ENCODE results near the gene CHCHD10. TPM values are rescaled to one million over a fixed set of nuclear protein-coding genes. Genes with fewer than 3 reads are reported as not detected.

Gene CHCHD10
- 1.4 and 2.2 TPM in 2 replicates for total RNA-seq (2012; rRNA removed)
- polyA plus RNA-seq (2012; rRNA removed), result 10.8 and 11.2 TPM in 2 replicates
- 3.3 and 4.8 TPM in 2 replicates for polyA plus RNA-seq (2012; cell fraction: cytosol; rRNA removed)
- 1.6 and 4.7 TPM in 2 replicates for polyA plus RNA-seq (2012; cell fraction: nucleus; rRNA removed; ENCODE audit: low replicate concordance)
- Bru-seq, nascent RNA, result percentile 17 among the genes with signal in this experiment
- percentile 32 among the genes with signal in this experiment for BruChase-seq, experiment 1, labeled RNA remaining after a 6-hour chase
- BruChase-seq, experiment 2, labeled RNA remaining after a 2-hour chase, result not detected
- long read RNA-seq, partial matches to known transcripts, result 1 of 2 reads
- long read RNA-seq, other reads (novel, unspliced or antisense), result 0 of 2 reads

DNA sequence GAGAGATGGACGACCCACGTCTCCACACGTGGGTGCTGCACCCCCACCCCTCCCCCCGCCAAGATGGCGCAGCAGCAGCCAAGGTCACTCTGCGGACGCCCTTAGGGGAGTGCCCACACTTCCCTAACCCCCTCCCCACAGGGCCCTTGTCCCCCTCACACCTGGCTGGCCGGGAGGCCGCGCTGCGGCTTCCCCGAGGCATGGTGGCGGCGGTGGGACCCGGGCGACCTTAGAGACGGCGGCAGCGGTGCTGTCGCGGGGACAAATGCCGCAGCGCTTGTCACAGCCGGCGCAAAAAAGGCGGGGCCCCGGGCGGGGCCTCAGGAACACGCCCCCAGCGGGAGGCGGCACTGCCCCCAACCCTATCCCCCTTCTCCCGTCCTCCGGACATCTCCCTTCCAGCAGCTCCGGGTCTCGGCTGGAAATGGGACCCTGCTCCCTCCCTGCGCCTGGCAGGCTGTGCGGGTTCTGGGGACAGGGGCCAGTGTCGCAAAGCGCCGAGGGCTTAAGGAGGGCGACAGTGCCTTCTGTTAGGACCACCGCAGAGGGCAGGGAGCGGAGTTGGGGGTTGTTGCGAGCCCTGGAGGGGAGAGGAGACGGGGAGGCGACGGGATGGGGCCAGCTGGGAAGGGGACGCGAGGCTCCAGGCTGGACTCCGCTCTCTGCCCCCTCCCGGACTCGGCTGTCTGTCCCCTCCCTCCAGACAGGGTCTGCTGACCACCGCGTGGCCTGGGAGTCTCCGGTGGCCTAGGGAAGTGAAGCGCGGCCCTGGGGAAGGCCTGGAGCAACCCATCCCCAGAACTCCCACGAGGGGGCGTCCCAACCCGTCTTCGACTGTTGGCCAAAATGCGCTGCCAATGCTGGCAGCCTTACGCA lies at the start of gene CHCHD10:
Gene CHCHD10 (minus strand): TSS at position 300 of the 876 bp plus-strand sequence. CDS start 98 bp downstream, at position 202.
- peak within 1 kb of the TSS; percentile 81 for H4K5ac ChIP-seq (ENCODE audit: low read depth, low read length)
- BruUV-seq (replicated peaks), result no TSS peak
- peak within 1 kb of the TSS; percentile 89 for H3K14ac ChIP-seq (replicated peaks; ENCODE audit: low read depth, low read length)
- intact Hi-C loops (cut with micrococcal nuclease) (loop anchor here (5.0 kb wide), 1 partner anchor 226 kb away; no protein-coding TSS in a partner anchor), dilution Hi-C loops (cut with HindIII; ENCODE audit: low sequenced_read_pairs, unreplicated experiment) (no loop called here), in situ Hi-C loops (cut with MboI; ENCODE audit: low sequenced_read_pairs) (no loop called here)
- H3K9me1 ChIP-seq (ENCODE audit: insufficient read depth, low read length), result peaks cover 6% of the 10 kb centered on the region; the same call in 1 of the 2 replicates
- no peak within 1 kb of the TSS; the same call in 1 of the 2 replicates for H2BK20ac ChIP-seq (ENCODE audit: low read depth, low read length)
- H3K4ac ChIP-seq (ENCODE audit: low read depth, low read length), result peak within 1 kb of the TSS; percentile 80
- H3K23ac ChIP-seq (ENCODE audit: low read depth, low read length), result no peak within 1 kb of the TSS
- no peak within 1 kb of the TSS for H3K18ac ChIP-seq (ENCODE audit: low read depth, low read length)
- H2BK5ac ChIP-seq (ENCODE audit: low read depth, low read length, poor library complexity, severe bottlenecking), result no peak within 1 kb of the TSS
- H4K20me1 ChIP-seq (ENCODE audit: insufficient read depth, low read length), result no peaks in the 10 kb centered on the region
- peak within 1 kb of the TSS; percentile 60 for H3K9ac ChIP-seq (ENCODE audit: low read depth, low read length)
- no peaks in the 10 kb centered on the region for H3K9me3 ChIP-seq (ENCODE audit: control insufficient read depth, insufficient read depth, low read length)
- no peak within 1 kb of the TSS for H3K56ac ChIP-seq (ENCODE audit: extremely low read depth, insufficient read depth, low read length)
- H2AK9ac ChIP-seq (replicated peaks; ENCODE audit: low read depth, low read length, poor library complexity), result peak within 1 kb of the TSS; percentile 81
- peak; percentile 57 for ATAC-seq (ENCODE audit: low read depth)
- H2BK120ac ChIP-seq (ENCODE audit: low read depth, low read length), result peak within 1 kb of the TSS; percentile 64; the same call in 1 of the 2 replicates
- no peaks in the 10 kb centered on the region for H3K27me3 ChIP-seq (ENCODE audit: control insufficient read depth, insufficient read depth, low read length)
- H3K79me1 ChIP-seq (ENCODE audit: low read depth in 1 of 2, low read length in 2 of 2), result peaks cover 0 to under 1% of the 10 kb centered on the region in 2 experiments; a peak in 1 of 4 replicates
- ChIA-PET POLR2A (ENCODE audit: unreplicated experiment) (no interaction called here), CTCF (interaction anchor here (2.0 kb wide), 1 partner anchor 82 kb away, joined by 6 read pairs; no protein-coding TSS in a partner anchor)
- no peak within 1 kb of the TSS for H2BK15ac ChIP-seq (ENCODE audit: low read depth, low read length)
- H3K4me3 ChIP-seq (ENCODE audit: insufficient read depth, low read depth, low read length), result peak within 1 kb of the TSS; percentile 43
- H3K4me1 ChIP-seq (ENCODE audit: control insufficient read depth, insufficient read depth, low read length), result peaks cover 10% of the 10 kb centered on the region
- H3K27ac ChIP-seq (ENCODE audit: insufficient read depth, low read length), result no peak within 1 kb of the TSS
- no peaks in the 10 kb centered on the region for H3K36me3 ChIP-seq (ENCODE audit: control insufficient read depth, insufficient read depth, low read length)
- peak within 1 kb of the TSS; percentile 87 to 93 for H4K8ac ChIP-seq (ENCODE audit: low read depth in 2 of 2, low read length in 2 of 2)
- peak; percentile 50 for DNase-seq
- WGBS, 2 experiments (ENCODE audit: extremely low coverage in 2 of 2, insufficient read length in 1 of 2), result 4% methylated on average over 13 of the region's 63 CpGs; no CpG with 5 or more reads in 1 of the 2 experiments
- peak within 1 kb of the TSS; percentile 96 for H2AFZ ChIP-seq (replicated peaks; ENCODE audit: low read length, poor library complexity)
- H2AK5ac ChIP-seq (ENCODE audit: low read depth, low read length), result 0 out of 2 replicates have a peak within 1 kb of the TSS, but pooled peaks have one; percentile 56
- TF ChIP-seq RFX5 (IDR thresholded peaks at IDR 0.05; ENCODE audit: low read depth, low read length) (no peak), MAFK (IDR thresholded peaks at IDR 0.05; ENCODE audit: low read depth, low read length) (no peak), NFE2L2 (IDR thresholded peaks at IDR 0.05; ENCODE audit: low read depth, low read length) (no peak), POLR2A (IDR thresholded peaks at IDR 0.05; ENCODE audit: low read depth, low read length) (no peak), SMC3 (IDR thresholded peaks at IDR 0.05; ENCODE audit: low read depth, low read length) (peak; percentile 70), RAD21 (IDR thresholded peaks at IDR 0.05; ENCODE audit: low read length) (peak; percentile 65), MAZ (IDR thresholded peaks at IDR 0.05; ENCODE audit: borderline replicate concordance, low read depth, low read length) (no peak), MXI1 (IDR thresholded peaks at IDR 0.05; ENCODE audit: borderline replicate concordance, low read depth, low read length) (no peak), BHLHE40 (IDR thresholded peaks at IDR 0.05; ENCODE audit: low read depth, low read length) (no peak), FOS (IDR thresholded peaks at IDR 0.05; ENCODE audit: low read depth, low read length) (no peak)
- TF ChIP-seq, protein P1, sequence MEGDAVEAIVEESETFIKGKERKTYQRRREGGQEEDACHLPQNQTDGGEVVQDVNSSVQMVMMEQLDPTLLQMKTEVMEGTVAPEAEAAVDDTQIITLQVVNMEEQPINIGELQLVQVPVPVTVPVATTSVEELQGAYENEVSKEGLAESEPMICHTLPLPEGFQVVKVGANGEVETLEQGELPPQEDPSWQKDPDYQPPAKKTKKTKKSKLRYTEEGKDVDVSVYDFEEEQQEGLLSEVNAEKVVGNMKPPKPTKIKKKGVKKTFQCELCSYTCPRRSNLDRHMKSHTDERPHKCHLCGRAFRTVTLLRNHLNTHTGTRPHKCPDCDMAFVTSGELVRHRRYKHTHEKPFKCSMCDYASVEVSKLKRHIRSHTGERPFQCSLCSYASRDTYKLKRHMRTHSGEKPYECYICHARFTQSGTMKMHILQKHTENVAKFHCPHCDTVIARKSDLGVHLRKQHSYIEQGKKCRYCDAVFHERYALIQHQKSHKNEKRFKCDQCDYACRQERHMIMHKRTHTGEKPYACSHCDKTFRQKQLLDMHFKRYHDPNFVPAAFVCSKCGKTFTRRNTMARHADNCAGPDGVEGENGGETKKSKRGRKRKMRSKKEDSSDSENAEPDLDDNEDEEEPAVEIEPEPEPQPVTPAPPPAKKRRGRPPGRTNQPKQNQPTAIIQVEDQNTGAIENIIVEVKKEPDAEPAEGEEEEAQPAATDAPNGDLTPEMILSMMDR (conservative IDR thresholded peaks at IDR 0.05; ENCODE audit: low read depth, low read length), result peak; percentile 75
- TF ChIP-seq, protein P2, sequence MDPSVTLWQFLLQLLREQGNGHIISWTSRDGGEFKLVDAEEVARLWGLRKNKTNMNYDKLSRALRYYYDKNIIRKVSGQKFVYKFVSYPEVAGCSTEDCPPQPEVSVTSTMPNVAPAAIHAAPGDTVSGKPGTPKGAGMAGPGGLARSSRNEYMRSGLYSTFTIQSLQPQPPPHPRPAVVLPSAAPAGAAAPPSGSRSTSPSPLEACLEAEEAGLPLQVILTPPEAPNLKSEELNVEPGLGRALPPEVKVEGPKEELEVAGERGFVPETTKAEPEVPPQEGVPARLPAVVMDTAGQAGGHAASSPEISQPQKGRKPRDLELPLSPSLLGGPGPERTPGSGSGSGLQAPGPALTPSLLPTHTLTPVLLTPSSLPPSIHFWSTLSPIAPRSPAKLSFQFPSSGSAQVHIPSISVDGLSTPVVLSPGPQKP (IDR thresholded peaks at IDR 0.05; ENCODE audit: borderline replicate concordance, low read depth, low read length), result no peak
- peak within 1 kb of the TSS; percentile 32; the same call in 1 of the 2 replicates for H4K91ac ChIP-seq (ENCODE audit: insufficient read depth, low read depth, low read length)
- peak within 1 kb of the TSS; percentile 71 for H3K4me2 ChIP-seq (ENCODE audit: low read depth, low read length)

Measured in IMR-90 (cell line).